HG03045 (cell line): Measurements from ENCODE around the gene MARCHF10.

Source experiments
- ATAC-seq: cut with Tn5 transposase; IDR thresholded peaks from one replicate; pipeline ENCODE4 v1.9.1; 2021; ENCODE audit warnings: mild to moderate bottlenecking, moderate library complexity; ENCODE audit not compliant: unreplicated experiment

MARCHF10 gene

DNA sequence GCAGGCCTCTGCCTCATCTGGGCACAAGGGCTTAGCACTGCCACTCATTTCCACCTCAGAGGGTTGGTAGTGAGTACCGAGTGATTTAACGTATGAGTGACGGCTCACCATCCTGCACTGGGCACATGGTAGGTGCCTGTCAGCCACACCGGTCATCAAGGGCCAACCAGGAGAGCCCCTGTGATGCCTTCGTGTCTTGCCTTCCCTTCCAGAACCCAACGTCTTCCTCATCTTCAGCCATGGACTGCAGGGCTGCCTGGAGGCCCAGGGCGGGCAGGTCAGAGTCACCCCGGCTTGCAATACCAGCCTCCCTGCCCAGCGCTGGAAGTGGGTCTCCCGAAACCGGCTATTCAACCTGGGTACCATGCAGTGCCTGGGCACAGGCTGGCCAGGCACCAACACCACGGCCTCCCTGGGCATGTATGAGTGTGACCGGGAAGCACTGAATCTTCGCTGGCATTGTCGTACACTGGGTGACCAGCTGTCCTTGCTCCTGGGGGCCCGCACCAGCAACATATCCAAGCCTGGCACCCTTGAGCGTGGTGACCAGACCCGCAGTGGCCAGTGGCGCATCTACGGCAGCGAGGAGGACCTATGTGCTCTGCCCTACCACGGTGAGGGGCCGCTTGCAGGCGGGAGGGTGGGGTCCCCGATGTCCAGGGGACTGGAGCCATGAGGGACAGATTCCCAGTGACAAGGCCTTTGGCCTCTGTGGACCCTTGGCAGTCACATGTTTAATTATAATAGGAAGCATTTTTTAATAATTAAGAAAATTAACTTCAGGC lies 143.6 kb downstream of the MARCHF10 start:
- no peak for ATAC-seq

- no peak for ATAC-seq
These were observed 144.8 kb downstream of the MARCHF10 start for GRCh38 chr17:62663304-62663703.

DNA sequence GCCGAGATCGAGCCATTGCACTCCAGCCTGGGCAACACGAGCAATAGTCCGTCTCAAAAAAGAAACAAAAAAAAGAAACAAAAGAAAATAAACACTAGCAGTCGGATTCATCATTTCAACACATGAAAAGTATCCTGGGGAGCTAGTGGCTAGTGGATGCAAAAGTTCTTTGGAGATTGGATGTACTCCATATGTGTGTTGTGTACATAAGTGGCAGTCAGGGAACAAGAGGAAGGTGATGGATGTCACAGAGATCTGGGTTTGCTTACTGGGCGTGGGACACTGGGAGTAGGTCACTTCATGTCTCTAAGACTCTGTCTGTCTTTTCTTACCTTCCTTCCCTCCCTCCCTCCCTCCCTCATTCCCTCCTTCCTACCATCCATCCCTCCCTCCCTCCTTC lies 145.3 kb downstream of the MARCHF10 start:
- no peak for ATAC-seq

DNA sequence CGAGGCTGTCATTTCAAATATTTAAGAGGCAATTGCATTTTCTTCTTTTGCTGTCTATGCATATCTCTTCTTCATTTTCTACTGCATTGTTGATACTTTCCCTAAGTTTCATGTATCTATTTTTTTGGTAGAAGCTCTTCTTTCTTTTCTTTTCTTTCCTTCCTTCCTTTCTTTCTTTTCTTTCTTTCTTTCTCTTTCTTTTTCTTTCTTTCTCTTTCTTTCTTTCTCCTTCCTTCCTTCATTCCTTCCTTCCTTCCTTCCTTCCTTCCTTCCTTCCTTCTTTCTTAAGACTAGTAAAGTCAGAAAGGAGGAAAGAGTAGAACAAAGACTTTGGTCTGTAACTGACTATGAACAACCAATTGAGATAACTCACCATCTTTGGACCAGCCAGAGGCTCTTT lies 146.8 kb downstream of the MARCHF10 start:
- no peak for ATAC-seq

DNA sequence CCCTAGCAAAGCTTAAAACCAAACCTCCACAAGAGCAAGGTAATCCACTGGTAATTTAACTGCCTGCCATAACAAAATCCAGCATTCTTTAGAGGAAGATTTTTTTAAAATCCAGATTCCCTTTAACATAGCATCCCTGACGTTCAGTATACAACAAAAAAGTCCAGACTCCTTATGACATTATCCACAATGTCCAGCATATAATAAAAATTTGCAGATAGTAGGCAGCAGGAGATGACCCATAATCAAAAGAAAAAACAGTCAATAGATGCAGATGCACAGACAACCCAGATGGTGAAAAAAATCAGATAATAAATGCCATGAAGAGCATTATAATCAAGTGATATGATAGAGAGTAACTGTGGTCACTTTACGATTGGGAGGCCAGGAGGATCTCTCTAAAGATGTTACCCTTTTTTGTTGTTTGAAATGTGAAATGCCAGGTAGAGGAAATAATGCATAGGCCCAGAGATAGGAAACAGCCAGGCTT lies 147.4 kb downstream of the MARCHF10 start:
- ATAC-seq, result no peak

DNA sequence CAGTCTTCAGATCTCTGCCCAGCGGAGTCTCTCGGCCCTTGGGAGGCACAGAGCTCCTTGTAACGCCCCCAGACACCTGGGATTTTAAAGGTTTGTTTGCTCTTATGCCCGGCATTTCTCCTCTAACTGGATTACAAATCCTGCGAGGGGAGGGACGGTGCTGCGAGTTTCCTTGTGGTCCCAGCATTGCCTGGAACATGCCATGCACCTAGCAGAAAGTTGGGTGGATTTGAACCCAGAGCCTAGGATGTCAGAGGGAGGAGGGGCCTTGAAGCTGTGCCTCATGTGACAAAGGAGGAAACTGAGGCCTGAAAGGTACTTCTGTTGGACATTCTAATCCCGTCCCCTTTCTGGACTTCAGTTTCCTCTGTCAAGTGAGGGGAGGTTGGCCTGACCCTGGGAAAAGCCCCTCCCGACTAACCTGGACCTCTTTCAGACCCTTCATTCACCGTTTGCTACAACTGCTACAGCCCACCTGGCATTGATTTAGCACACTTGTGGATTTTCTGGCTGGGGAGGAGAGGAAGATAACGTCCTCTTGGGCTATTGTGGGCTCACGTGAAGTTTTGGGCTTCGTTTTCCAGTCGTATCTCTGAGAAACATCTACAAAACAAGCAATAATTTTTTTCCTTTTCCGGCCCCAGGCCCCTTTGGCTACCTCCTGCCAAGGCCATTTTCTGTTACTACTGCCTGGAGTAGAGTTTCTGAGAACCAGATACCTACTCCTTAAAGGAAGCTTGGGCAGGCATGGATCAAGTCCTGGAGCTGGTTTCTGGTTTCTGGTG lies 149.8 kb downstream of the MARCHF10 start:
- ATAC-seq, result no peak

DNA sequence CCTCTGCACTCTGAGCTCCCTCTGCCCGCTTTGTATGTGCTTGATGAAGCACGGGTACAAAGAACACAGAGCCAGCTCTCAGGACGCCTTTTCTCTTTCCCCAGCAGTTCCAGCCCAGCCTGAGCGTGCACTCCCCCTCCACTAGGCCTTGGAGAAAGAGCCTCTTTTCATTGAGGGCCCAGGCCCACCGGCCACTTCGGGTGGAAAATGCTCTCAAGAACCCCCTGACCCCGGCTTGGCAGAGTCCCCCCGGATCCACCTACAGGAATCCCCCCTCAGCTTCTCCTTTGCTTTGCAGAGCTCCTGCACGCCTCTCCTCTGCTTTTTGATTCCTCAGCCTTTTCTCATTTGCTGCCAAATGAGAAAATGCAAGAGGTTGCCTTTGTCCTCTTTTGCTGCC lies 150.4 kb downstream of the MARCHF10 start:
- ATAC-seq, result no peak

DNA sequence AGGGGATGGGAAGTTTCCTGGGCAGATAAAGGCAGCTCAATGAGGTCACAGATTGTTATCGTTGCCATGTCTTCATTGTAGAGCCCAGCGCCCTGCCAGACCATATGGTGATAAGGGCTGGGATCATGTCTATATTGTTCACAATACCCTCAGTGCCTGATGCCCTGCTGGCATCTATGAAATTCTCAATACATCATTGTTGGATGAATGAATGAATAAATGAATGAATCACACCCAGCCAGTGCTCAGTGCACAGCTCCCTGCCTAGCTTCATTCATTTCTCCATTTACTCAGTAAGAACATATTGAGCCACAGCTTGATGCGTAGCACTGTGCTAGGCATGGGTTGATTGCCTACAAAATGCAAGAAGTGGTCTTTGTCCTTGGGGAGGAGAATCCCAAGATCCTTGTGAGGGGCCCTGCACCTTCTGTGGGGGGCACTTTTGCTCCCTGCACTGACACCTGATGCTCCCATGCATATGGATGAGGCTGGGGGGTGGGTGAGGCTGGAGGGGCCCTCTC lies 150.9 kb downstream of the MARCHF10 start:
- ATAC-seq, result no peak

- no peak for ATAC-seq
These were observed 151.7 kb downstream of the MARCHF10 start for GRCh38 chr17:62656446-62656845.

GRCh38 chr17:62655656-62656055 lies 152.5 kb downstream of the MARCHF10 start:
- ATAC-seq, result no peak

GRCh38 chr17:62653826-62654761 lies 154.0 kb downstream of the MARCHF10 start:
- ATAC-seq, result no peak

GRCh38 chr17:62653002-62653825 lies 154.9 kb downstream of the MARCHF10 start:
- peak; percentile 90 for ATAC-seq

DNA sequence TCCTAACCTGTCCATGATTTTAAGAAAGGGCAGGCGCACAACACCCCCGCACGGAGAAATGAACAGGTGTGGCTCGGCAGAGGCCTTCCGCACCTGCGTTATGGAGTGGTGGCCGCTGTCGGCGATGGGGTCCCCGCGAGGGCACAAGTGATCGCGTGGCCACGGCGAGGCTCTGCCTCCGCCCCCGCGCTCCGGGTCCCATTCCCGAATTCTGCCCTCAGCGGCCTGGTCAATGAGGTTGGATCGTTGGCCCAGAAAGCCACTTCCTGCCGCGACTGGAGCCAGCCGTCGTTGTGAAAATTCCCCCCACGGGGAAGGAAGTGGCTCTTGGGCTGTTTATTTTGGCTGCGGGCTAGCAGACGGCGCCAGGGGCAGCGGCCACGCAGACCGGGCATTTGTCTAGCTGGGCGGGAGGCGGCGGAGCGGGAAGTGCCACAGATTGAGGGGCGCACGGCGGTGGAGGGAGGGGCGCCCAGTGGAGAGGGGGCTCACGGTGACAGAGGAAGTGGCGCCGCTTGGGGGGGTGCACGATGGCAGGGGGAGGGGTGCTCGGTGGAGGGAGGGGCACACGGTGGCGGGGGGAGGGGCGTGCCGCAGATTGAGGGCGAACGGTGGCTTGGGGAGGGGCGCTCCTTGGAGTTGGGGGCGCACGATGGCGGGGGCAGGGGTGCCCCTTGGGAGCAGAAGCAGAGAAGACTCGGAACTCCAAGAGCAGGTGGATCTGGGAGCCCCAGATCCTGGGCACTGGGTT lies 155.7 kb downstream of the MARCHF10 start:
- ATAC-seq, result no peak
